CD1c-positive myeloid dendritic cell (primary cell): ENCODE results near the gene EHBP1L1.
A peak's percentile ranks its signal among the peaks of the same experiment; 100 is the strongest.

Source experiments
- DNase-seq: peaks from one replicate; pipeline ENCODE4 v3.0.0-alpha.2; 2016; ENCODE audit errors: extremely low spot score

The EHBP1L1 gene

GRCh38 chr11:65546217-65546958 is 29.5 kb upstream of the EHBP1L1 start:
- peak; percentile 95 for DNase-seq

GRCh38 chr11:65547446-65548125 is 28.3 kb upstream of the EHBP1L1 start:
- DNase-seq, result no peak

- DNase-seq, result no peak
These were observed 27.5 kb upstream of the EHBP1L1 start for GRCh38 chr11:65548395-65548794.

GRCh38 chr11:65549096-65549495 is 26.8 kb upstream of the EHBP1L1 start:
- DNase-seq, result peak; percentile 39

DNA sequence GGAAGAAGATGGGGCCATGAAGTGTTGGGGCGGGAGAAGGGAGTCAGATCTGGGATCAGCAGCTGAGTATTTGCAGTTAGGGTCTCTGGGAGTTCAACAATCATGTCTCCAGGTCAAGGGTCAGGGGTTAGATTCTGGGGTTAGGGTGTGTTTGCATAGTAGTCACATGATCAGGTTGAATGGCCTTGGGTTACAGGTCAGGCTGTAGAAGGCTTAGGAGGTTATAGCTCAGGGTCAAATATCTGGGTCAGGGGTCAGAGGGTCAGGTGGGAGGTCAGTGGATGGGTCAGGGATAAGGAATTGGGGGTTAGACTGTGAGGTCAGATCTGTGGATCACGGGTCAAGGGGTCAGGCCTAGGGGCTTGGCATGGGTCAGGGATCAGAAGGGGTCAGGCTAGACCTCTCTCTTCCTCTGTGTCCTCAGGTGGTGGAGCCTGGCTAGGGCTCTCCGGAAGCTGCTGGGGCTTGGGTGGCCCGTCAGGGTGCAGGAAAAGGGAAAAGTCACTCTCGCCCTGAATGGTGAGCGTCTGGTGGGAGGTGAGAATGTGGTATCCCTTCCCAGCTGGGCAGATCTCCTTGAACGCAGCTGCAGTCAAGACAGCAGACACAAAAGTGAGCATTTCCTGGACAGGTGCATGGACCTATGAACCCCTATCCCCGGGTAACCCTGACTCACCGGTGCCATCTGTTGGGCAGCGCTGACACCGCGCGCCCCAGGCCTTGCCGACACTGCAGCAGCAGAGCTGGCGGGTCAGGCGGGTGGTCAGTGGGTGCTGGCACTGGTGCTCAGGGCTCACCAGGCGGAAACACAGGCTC is 24.1 kb upstream of the EHBP1L1 start:
- DNase-seq, result peak; percentile 58

DNA sequence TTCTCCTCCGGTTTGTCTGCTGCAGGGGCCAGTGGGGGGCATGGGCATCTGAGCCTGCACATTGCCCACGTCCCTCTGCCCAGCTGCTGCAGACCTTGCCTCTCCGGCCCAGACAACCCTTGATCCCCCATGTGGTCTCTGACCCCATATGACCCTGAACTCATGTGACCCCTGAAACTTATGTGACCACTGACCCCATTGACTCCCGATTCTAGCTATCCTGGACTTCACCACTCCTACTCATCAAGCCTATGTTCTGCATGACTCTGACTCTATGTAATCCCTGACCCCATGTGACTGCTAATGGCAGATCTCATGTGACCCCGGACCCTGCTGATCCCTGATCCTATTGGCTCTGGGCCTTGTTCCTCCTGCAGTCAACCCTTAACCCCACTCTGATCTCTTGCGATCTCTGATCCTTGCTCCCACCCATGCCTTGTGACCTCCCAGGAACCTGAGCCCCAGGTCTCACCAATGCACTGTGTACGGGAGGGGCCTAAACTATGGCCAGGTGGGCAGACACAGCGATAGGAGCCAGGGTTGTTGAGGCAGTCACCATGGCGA is 23.4 kb upstream of the EHBP1L1 start:
- DNase-seq, result peak; percentile 50

- peak; percentile 52 for DNase-seq
These were observed 22.4 kb upstream of the EHBP1L1 start for GRCh38 chr11:65553301-65554001.

- DNase-seq, result no peak
These were observed 21.6 kb upstream of the EHBP1L1 start for GRCh38 chr11:65554057-65554818.

DNA sequence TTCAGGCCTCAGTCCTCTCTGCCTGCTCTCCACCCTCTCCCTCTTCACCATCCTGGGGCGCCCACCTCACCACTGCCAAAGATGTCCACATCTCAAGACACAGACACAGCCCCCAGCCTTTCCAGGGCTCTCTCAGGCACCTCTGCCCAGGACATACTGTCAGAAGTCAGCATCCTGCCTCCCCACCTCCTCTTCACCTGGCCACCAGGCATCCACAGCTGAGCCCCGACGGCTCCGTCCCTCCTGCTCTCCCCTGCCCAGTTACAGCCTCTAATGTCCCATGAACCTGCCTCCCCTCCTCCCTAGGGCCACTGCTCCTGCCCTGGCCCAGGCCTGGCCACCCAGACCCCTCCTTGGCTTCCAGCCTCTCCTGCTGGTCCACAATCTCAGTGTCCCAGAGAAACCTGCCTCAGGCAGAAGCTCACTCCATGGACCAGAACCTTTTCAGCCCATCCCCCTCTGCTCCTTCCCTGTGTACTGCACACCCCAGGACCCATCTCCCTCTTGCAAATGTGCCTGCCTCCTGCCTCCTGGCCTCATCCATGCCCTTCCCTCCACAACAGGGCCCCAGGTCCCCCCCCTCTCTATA is 20.9 kb upstream of the EHBP1L1 start:
- DNase-seq, result no peak

DNA sequence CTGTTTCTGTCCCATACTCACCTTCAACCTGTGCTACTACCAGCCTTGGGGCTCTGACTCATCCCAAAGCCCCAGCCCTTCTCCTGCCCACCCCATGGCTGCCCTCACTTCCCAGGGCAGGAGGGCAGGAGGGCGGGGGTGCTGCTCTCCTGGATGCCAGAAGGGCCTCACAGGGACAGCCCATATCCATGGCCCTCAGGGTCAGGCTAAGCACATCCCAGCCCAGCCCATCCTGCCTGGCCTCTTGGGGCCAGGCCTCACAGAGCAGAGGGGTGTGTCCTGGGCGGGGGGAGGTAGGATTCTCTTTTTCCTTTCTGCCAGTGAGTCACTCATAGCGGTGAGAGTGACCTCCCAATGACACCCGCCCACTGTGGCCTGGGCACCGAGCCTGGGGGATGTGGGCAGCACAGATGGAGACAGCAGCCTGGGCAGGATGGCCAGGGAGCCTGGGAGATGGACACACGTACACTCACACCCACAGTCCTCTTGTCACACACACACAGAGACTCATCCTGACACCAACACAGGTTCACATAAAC is 20.1 kb upstream of the EHBP1L1 start:
- DNase-seq, result peak; percentile 42

DNA sequence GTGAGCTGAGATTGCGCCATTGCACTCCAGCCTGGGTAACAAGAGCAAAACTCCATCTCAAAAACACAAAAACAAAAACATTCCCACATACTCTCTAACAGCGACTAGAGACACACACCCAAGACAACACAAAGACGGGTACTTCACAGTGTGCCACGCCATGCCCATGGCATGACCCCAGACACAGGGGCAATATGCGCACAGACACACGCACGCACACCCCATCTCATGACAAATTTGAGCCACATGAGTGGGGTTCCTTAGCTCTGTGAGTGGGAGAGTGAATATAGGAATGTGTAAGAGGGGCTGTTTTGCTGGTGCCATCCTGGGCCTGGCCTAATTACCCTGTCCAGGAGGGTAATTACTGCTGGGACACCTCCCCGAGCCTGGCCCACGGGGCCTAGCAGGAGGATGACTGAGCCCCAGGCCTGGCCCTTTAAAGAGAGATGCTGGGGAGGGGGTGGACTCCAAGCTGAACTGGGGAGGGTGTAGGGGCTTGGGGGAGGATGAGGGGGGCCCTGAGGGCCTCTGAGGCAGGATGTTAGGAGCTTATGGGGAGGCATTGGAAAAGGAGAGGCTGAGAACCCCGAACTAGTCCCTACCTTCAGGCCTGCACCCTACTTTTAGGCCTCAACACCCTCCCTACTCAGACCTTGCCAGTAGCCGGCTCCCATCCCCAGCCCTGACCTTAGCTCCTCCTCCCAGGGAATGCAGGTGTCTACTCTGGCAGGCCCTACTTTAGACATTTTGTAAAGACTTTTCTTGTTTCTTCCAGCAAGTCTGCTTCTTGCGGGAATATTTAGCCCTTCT is 19.2 kb upstream of the EHBP1L1 start:
- no peak for DNase-seq

GRCh38 chr11:65557280-65558001 is 18.4 kb upstream of the EHBP1L1 start:
- no peak for DNase-seq

DNA sequence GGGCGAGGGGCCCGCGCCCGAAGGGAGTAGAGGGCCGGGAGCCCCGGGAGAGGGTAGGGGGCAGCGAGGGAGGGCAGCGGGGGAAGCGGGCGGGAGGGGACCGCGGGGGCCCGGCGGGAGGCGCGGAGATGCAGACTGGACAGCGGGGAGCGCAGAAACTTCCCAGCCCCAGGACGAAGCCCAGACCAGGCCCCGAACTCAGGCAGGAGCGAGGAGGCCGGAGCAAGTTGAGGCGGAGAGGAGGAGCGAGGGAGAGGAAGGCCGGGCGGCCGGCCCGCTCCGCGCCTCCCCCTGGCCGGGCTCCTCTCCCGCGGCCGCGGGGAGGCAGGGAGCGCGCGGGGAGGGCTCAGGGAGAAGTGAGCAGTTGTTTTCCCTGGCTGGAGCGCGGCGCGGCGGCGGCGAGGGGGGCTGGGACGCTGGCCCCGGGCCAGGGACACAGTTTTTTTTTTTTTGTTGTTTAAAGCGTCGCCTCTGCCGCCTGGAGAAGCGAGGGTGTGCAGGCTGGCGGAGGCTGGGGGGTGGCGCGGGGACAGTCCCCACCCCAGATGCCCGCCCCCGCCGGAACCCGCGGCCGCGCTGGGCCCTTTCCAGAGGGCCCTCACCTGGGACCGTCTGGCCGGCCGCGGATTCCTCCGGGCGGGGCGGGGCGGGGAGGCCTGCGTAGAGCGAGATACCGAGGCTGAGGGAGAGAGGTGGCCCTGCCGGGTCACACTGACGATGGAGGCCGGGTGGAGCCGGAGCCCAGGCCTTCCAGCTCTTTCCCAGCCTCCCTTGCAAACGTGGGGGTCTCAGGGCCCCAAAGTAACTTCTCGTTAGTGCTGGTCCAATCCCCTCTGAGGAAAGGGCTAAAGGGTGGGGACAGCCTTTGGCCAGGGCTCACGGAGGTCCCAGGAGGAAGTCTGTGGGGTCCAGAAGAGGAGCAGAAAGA is 17.6 kb upstream of the EHBP1L1 start, which contains the start of gene LTBP3:
Gene LTBP3, minus strand, starts transcription at position 358 of the 928 bp plus-strand sequence. CDS start 400 bp downstream, outside the sequence.
- peak; percentile 62 for DNase-seq

GRCh38 chr11:65558930-65559509 is 16.8 kb upstream of the EHBP1L1 start:
- no peak for DNase-seq

- no peak for DNase-seq
These were observed 16.3 kb upstream of the EHBP1L1 start for GRCh38 chr11:65559535-65559934.

GRCh38 chr11:65559951-65560537 is 15.8 kb upstream of the EHBP1L1 start:
- DNase-seq, result no peak
